HG03103 (cell line): ENCODE results near the gene POT1.

ENCODE experiments used
- ATAC-seq: cut with Tn5 transposase; IDR thresholded peaks from one replicate; pipeline ENCODE4 v1.9.1; 2021; ENCODE audit warnings: low read depth; ENCODE audit not compliant: unreplicated experiment

Gene POT1

DNA sequence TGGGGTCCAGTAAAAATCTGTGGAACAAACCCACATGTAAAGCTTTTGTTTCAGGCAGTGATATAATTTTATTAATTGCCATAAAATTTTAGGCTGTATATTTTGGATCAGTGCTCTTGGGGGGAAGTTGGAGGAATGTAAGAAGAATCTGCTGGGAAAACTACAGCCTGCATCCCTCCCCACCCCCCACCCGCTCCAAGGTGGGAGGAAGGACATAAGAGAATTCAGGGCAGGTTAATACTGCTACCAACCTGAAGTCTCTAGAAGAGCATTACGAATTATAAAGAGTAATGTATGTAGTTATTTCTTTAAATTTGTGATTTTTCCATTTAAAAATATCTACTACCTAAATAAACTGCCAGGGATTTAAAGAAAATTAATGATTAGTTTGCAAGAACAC is 116.9 kb downstream of the POT1 start:
- no peak for ATAC-seq

DNA sequence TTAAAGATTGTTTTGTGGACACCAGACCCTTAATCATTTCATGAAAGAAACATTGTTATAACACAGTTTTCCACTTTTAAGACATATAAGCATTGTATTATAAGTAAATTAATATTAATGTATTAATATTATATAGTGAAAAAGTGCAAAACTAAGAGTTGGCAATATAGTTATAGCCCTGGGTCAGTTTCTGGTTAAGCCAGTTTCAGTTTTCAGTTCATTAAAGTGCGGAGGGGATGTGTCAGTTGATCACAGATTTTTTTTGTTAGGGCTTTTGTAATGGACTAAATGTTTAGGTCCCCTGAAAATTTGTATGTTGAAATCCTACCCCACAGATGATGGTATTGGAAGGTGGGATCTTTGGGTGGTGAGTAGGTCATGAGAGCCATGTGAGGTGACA is 118.3 kb downstream of the POT1 start:
- no peak for ATAC-seq

DNA sequence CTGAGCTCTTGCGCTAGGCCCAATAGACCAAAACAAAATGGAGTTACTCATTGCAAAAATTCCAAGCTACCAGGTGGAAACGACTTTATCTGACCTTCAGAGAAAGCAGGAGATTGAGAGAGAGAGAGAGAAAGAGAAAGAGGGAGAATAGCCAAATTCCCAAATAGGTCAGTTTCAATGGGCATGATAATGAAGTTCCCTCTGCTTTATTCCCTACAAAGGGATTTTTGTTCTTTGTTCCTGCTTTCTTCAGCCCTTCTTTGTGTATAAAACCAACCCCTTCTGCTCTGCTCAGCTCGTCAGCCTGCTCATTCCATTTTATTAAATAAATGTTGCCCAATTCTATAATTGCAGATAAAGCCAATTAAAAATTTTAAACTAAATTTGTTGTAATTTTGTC is 119.0 kb downstream of the POT1 start:
- ATAC-seq, result no peak

GRCh38 chr7:124808206-124808605 is 121.4 kb downstream of the POT1 start:
- ATAC-seq, result no peak

DNA sequence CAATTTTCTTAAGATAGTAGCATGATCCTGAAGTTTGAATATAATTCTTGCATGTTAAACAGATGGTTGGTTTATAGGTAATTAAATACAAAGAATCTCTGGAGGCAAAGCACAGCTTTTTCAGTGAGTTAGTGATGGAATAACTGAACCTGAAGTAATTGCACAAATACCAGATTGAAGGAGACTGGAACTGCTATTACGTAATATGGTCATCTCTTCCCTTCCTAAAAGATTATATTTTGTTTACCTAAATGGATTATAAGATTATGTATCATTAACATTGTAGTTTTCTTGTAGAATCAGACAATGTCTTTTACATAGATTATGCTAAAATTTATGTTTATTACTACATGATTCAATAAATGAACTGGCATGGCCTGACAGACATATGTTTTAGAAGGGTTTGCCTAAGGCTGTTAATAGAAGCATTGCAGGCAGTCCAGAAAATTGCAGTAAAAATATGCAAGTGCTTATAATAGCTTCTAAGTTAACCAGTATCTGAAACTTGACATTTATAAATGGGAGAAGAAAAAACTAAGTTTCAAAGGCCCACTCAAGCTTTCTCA is 128.2 kb downstream of the POT1 start:
- no peak for ATAC-seq

GRCh38 chr7:124800386-124800785 is 129.2 kb downstream of the POT1 start:
- ATAC-seq, result no peak

DNA sequence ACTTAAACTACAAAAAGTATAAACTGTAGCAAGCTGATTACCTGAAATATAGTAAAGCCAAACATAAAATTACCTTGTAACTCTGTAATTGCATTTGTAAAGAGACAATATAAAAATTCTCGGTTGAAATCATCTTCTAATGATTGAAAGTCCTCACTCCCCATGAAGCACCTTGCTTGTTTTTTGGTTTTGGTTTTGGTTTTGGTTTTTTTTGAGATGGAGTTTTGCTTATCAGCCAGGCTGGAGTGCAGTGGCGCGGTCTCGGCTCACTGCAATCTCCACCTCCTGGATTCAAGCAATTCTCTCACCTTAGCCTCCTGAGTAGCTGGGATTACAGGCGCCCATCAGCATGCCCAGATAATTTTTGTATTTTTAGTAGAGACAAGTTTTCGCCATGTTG is 130.2 kb downstream of the POT1 start:
- no peak for ATAC-seq

- ATAC-seq, result no peak
These were observed 132.9 kb downstream of the POT1 start for GRCh38 chr7:124796771-124797170.

DNA sequence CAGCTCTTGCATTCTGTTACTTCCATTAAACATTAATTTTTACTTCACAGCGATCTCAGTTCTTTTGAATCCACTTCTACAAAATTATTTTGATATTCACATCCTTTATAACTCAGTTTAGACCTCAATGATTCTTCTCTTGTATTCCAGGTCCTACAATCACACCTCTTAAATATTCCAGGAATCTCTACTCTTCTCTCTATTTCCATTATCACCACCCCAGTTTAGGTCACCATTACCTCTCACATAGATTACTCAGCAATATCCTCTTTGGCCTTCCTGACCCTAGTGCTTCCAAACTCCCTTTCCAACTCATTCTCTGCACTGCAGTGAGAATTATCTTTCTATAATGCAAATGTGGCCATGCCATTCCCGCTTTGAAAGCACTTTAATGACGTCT is 136.9 kb downstream of the POT1 start:
- ATAC-seq, result no peak

GRCh38 chr7:124792002-124792401 is 137.6 kb downstream of the POT1 start:
- ATAC-seq, result no peak

- no peak for ATAC-seq
These were observed 138.2 kb downstream of the POT1 start for GRCh38 chr7:124791426-124791825.

- ATAC-seq, result no peak
These were observed 139.0 kb downstream of the POT1 start for GRCh38 chr7:124790645-124791044.

DNA sequence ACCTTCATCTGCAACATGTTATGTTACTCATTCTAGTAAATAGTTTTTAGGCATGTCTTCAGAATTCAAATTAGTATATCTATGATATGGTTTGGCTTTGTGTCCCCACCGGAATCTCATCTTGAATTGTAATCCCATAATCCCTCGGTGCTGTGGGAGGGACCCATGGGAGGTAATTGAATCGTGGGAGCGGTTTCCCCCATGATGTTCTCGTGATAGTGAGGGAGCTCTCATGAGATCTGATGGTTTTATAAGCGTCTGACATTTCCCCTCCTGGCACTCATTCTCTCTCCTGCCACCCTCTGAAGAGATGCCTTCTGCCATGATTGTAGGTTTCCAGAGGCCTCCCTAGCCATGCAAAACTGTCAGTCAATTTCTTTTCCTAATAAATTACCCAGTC is 143.6 kb downstream of the POT1 start:
- ATAC-seq, result no peak

DNA sequence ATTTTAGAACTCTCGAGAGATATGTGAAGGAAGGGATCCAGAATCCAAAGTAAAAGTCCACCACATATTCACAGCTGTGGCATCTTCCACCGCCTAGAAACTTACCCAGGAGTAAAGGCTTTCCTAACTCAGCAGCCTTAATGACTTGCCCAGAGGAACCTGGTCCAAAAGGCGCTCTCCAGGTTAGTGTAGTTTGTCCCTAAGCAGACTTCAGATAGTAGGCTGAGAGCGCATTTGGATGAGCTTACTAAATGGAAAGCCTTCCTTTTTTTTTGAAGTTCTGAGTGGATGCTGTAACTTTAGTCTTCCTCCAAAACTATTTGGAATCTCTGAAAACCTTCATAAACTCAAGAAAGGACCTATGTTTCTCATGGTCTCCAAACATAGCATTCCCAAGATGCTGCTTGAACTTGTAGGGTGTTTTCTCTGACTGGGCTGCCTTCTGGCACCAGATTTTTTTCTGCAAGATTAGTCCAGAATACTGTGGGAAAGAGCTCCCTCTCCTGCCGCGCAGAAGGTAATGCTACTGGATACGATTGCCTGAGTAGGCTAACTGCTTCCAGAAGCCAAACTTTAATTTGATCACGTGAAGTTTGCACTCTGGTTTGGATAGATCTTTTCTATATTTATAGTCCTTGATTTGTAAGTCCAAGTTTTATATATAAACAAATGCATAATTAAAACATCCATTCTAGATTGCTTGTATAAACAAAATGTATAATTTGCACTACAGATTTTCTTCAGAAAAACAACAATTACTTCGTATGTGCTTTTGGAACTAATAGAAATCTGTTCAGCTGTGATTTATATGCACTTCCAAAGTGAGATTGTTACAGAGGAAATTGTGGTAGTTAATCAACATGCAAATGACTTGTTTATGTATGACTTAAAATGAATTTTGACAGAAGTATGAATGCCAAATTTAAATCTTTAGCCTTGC is 144.5 kb downstream of the POT1 start:
- peak; percentile 95 for ATAC-seq

GRCh38 chr7:124783271-124783670 is 146.4 kb downstream of the POT1 start:
- ATAC-seq, result no peak

GRCh38 chr7:124781907-124782734 is 147.5 kb downstream of the POT1 start:
- no peak for ATAC-seq

DNA sequence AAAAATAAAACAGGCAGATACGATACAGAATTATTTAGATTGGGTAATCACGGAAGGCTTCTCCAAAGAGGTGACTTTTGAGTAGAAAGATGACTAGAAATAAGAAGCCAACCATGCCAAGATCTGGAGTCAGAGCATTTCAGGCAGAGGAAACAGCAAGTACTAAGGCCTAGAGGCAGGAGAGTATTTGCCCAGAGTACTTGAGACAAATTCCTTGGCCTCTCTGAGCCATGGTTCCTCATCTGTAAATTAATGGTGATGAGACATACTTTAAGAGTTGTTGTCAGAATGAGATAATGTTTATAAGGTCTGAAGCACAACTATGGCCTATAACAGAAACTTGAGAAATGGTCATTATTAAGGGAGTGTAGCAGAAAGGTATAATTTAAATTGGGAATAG is 148.2 kb downstream of the POT1 start:
- ATAC-seq, result no peak

- no peak for ATAC-seq
These were observed 149.0 kb downstream of the POT1 start for GRCh38 chr7:124780608-124781007.

DNA sequence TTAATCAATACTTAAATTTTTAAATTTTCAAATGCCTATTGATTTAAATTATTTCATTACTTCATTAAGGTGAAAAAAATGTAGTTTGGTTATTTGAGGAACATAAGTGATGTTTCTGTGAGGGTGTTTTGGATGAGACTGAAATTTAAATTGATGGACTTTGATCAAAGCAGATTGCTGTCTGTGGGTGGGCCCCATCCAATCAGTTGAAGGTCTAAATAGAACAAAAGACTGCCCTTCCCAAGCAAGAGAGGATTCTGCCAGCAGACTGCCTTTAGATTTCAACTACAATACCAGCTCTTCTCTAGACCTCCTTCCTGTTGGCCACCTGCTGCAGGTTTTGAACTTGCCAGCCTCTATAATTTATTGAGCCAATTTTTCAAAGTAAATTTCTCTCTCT is 149.6 kb downstream of the POT1 start:
- ATAC-seq, result no peak

DNA sequence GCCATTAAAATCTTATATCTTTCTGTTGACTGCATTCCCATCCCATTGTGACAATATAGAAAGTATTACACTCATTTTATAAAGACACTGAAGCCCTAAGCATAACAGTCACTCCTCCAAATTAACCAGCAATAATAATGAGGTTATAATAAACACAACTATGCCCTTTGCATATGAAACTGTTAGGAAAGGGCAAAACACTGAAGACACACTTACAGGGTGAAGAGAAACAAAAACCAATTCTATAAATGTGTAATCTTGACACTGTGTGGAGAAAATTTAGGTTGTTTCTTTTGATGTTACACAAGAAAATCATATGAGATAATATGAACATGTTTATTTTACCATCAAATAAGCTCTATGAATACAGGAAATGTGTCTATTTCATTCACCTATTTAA is 150.0 kb downstream of the POT1 start:
- no peak for ATAC-seq

DNA sequence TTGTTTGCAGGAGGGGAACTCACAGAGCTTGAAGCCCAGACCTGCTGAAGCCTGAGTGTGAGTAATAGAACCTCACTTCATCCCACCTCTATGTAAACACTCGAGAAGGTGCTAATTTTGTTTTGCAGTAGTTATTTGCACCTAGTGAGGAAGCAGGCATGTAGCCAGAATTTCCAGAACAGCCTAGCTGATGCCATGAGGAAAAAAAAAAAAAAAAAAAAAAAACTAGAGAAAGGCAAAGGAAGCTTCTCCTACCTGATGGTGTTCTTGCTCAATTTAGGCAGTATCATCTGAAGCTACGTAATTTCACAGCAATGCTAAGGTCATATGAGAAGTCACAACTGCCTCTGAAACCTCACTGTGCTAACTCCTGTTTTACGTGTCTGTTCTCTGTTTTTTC is 150.4 kb downstream of the POT1 start:
- ATAC-seq, result no peak
